BJ (cell line): ENCODE data around the gene STXBP1. TPM values are rescaled to one million over a fixed set of nuclear protein-coding genes. Genes with fewer than 3 reads are reported as not detected.

Source experiments
- CTCF ChIA-PET: fragments of 350-600 bp; formaldehyde crosslinking; extraction: SDS; loops from one replicate; lab custom pipeline; 2021; ENCODE audit warnings: antibody characterized with exemption, inconsistent platforms; lab: Yijun Ruan, JAX
- POLR2A ChIA-PET: fragments of 300-600 bp; sonication (Branson Sonifier 250); formaldehyde crosslinking; extraction: SDS; loops from one replicate; lab custom pipeline; 2021; ENCODE audit warnings: antibody characterized with exemption; lab: Charles Lee
- DNase-seq: peaks from one replicate; pipeline ENCODE4 v3.0.0-alpha.2; 2011; ENCODE audit warnings: low read depth
- H3K27me3 ChIP-seq: 2 replicates; pipeline ENCODE4 v1.6.0; 2011; ENCODE audit warnings: low read length; ENCODE audit not compliant: control insufficient read depth, insufficient read depth
- H3K36me3 ChIP-seq: 2 replicates; pipeline ENCODE4 v1.5.1; 2011; ENCODE audit warnings: low read length; ENCODE audit not compliant: control insufficient read depth, insufficient read depth
- H3K4me3 ChIP-seq: 2 replicates; pipeline ENCODE4 v1.5.1; 2011; ENCODE audit warnings: low read depth, mild to moderate bottlenecking, control low read depth, low read length
- CTCF ChIP-seq: IDR thresholded peaks from 2 replicates; pipeline ENCODE4 v1.5.1; 2011; ENCODE audit warnings: low read depth, mild to moderate bottlenecking, control low read depth, inconsistent platforms, low read length, moderate library complexity; ENCODE audit not compliant: insufficient read depth
- polyA plus RNA-seq: library from polyadenylated mRNA; depleted of rRNA; stranded (reverse); fragments of >200 nt; gene quantifications from 2 replicates; pipeline ENCODE4 v1.2.3, GENCODE V29; 2011

STXBP1 gene
- polyA plus RNA-seq, 1 experiment: 18.1 TPM

- CTCF ChIA-PET: interaction anchor here (1.1 to 2.5 kb wide), 3 partner anchors 8 to 70 kb away, joined by 3 to 11 read pairs (median 4); partner anchors contain the start of gene TOR2A
- no peak overlapping the region for H3K4me3 ChIP-seq
- DNase-seq: peak; percentile 39
- TF ChIP-seq CTCF: no peak
- POLR2A ChIA-PET: interaction anchor here (0.5 to 0.7 kb wide), 2 partner anchors 14 to 45 kb away, joined by 3 to 4 read pairs; no protein-coding TSS in a partner anchor
- no peaks in the 10 kb centered on the region for H3K27me3 ChIP-seq
- peaks cover 12% of the 10 kb centered on the region for H3K36me3 ChIP-seq
These were observed 52.8 kb downstream of the STXBP1 start for GRCh38 chr9:127664678-127665507.

DNA sequence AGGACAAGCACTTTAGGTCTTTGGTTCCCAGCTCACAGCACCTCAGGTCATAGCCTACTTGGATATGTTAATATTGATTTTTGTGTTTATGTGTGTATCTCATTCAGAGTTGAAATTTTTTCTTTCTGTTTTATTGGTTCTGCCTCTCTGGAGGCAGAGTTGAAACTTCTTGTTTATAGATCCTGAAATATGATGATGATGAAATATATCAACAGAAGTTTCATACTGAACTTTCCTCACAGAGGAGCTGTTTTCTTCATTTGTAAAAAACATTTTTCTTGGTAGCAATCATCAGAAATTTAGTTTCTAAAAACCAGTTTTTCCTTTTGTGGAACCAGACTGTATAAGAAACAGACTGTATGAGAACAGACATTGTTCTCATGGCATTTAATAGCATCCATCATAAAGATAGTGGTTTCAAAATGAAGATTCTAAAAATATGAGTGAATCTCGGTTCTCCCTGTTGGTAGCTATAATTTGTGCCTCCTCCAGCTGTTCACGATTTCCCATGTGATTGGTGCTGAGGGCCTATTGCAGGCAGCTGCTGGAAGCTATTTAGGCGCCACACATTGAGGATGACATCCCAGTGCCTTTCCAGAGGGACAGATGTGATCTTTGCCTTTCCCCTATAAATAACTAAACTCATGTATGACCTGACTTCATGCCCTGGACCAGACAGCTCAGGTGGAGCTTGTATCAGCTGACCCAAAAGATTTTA lies 55.2 kb downstream of the STXBP1 start:
- no peaks in the 10 kb centered on the region for H3K27me3 ChIP-seq
- H3K36me3 ChIP-seq: peaks cover 18% of the 10 kb centered on the region
- no peak for DNase-seq
- H3K4me3 ChIP-seq: no peak overlapping the region
- ChIA-PET POLR2A (interaction anchor here (0.5 kb wide), 1 partner anchor 16 kb away, joined by 4 read pairs; no protein-coding TSS in a partner anchor), CTCF (interaction anchor here (1.1 to 2.0 kb wide), 6 partner anchors 9 to 78 kb away, joined by 3 to 7 read pairs (median 4); partner anchors contain the start of gene TOR2A)
- TF ChIP-seq CTCF: no peak

- ChIA-PET CTCF (interaction anchor here (1.3 to 2.0 kb wide), 5 partner anchors 15 to 79 kb away, joined by 3 to 7 read pairs (median 5); partner anchors contain the start of gene TOR2A), POLR2A (interaction anchor here (0.5 kb wide), 1 partner anchor 16 kb away, joined by 4 read pairs; no protein-coding TSS in a partner anchor)
- H3K36me3 ChIP-seq: peaks cover 17% of the 10 kb centered on the region
- DNase-seq: no peak
- H3K27me3 ChIP-seq: no peaks in the 10 kb centered on the region
- no peak for TF ChIP-seq CTCF
- no peak overlapping the region for H3K4me3 ChIP-seq
These were observed 55.8 kb downstream of the STXBP1 start for GRCh38 chr9:127667906-127668305.

DNA sequence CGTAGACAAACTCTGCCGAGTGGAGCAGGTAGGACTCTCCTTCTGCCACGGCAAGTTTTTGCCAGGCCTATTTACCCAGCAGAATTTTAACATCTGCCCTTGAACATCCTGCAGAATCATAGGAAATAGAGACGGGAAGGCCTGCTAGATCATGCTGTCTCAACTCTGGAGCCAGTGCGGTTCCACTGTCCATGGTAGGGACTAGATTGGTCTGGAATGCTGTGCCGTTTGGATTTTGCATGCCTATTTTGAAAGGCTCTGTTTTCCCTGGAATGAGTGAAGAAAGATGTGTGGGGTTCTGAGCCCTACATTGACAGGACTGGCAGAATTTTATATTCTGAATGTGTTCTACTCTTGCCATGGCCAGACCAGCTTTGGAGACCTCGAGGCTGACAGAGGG lies 61.2 kb downstream of the STXBP1 start:
- CTCF ChIA-PET: no interaction called here
- H3K27me3 ChIP-seq: no peaks in the 10 kb centered on the region
- DNase-seq: no peak
- POLR2A ChIA-PET: no interaction called here
- H3K36me3 ChIP-seq: peaks cover 17% of the 10 kb centered on the region
- no peak for TF ChIP-seq CTCF
- no peak overlapping the region for H3K4me3 ChIP-seq

DNA sequence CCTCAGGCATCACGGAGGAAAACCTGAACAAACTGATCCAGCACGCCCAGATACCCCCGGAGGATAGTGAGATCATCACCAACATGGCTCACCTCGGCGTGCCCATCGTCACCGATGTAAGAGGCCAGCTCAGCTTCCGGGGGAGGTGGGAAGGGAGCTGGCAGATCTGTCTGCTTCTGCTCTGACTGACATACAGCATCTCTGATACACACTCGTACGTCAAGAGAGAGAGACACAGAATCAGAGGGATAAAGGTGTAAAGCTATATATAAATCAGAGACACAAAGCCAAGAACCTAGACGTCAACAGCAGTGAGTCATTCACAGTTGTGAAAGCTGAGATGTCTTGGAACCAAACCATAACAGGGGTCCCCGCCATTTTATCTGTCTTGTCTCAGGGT lies 64.6 kb downstream of the STXBP1 start:
- CTCF ChIA-PET: interaction anchor here (1.0 kb wide), 1 partner anchor 10 kb away, joined by 3 read pairs; no protein-coding TSS in a partner anchor
- DNase-seq: no peak
- POLR2A ChIA-PET: no interaction called here
- Histone ChIP-seq H3K4me3 (no peak overlapping the region), H3K27me3 (no peaks in the 10 kb centered on the region), H3K36me3 (peaks cover 22% of the 10 kb centered on the region)
- no peak for TF ChIP-seq CTCF
